Muscle layer of colon (tissue), 2 donors: Measurements from ENCODE around the gene WWOX.

Experiments used
- H3K27ac ChIP-seq: one replicate; pipeline ENCODE4 v1.7.0; 2013; ENCODE audit warnings: low read depth, mild to moderate bottlenecking, low read length, moderate library complexity
- H3K27me3 ChIP-seq, 2 donors: one replicate each; pipeline ENCODE4 v1.7.0; 2013; ENCODE audit warnings: low read length in 2 of 2, mild to moderate bottlenecking in 2 of 2; ENCODE audit not compliant: insufficient read depth in 2 of 2, control insufficient read depth in 1 of 2
- H3K36me3 ChIP-seq: one replicate; pipeline ENCODE4 v1.7.0; 2013; ENCODE audit warnings: mild to moderate bottlenecking, low read length; ENCODE audit not compliant: insufficient read depth
- H3K4me1 ChIP-seq: one replicate; pipeline ENCODE4 v1.7.0; 2013; ENCODE audit warnings: mild to moderate bottlenecking, low read length; ENCODE audit not compliant: insufficient read depth
- H3K4me3 ChIP-seq, 2 donors: one replicate each; pipeline ENCODE4 v1.7.0; 2013; ENCODE audit warnings: low read length in 2 of 2, low read depth in 1 of 2, mild to moderate bottlenecking in 1 of 2, moderate library complexity in 1 of 2
- H3K9ac ChIP-seq: one replicate; pipeline ENCODE4 v1.7.0; 2013; ENCODE audit warnings: low read length
- H3K9me3 ChIP-seq: one replicate; pipeline ENCODE4 v1.7.0; 2013; ENCODE audit warnings: mild to moderate bottlenecking, low read length
- donor health status: abdominal sarcoma.
- donor health status: Adenocarcinoma of cecum.

WWOX gene

DNA sequence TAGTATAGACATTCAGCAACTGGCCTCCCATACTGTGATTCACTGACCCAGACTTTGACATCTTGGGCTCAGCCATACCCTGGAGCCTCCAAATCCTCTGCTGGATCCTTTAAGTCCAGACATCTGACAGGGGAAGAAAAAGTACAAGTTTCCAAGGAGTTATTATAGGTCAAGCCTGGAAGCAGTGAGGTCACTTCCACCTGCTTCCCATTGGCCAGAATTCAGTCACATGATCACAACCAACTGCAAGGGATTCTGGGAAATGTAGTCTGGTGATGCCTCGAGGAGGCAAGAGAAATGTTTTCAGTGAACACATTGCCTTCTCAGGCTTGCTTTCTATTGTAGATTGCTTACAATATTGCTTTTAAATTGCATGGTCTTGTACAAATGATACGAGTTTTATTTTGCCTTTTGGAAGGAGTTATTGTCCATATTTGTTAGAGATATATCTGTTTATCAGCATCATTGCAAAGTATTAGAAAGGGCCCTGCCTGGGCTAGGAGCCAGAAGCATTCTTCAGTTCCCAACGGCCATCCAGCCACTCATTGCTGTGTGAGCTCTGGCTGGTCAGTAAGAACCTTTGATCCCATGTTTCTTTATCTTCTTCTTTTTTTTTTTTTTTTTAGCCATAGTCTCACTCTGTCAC lies 696.9 kb downstream of the WWOX start:
- no peak overlapping the region for H3K27ac ChIP-seq
- no peaks in the 10 kb centered on the region for H3K27me3 ChIP-seq
- H3K9ac ChIP-seq, result no peak overlapping the region
- no peaks in the 10 kb centered on the region for H3K36me3 ChIP-seq
- H3K4me1 ChIP-seq, result no peaks in the 10 kb centered on the region
- H3K9me3 ChIP-seq, result no peaks in the 10 kb centered on the region
- H3K4me3 ChIP-seq, result no peak overlapping the region

- no peak overlapping the region for H3K9ac ChIP-seq
- no peaks in the 10 kb centered on the region for H3K9me3 ChIP-seq
- H3K36me3 ChIP-seq, result no peaks in the 10 kb centered on the region
- no peak overlapping the region for H3K4me3 ChIP-seq
- no peaks in the 10 kb centered on the region for H3K4me1 ChIP-seq
- no peak overlapping the region for H3K27ac ChIP-seq
- H3K27me3 ChIP-seq, result no peaks in the 10 kb centered on the region
These were observed 700.0 kb downstream of the WWOX start for GRCh38 chr16:78799429-78799828.

- H3K36me3 ChIP-seq, result no peaks in the 10 kb centered on the region
- no peaks in the 10 kb centered on the region for H3K9me3 ChIP-seq
- H3K27me3 ChIP-seq, result no peaks in the 10 kb centered on the region
- H3K4me3 ChIP-seq, result no peak overlapping the region
- H3K4me1 ChIP-seq, result no peaks in the 10 kb centered on the region
- H3K9ac ChIP-seq, result no peak overlapping the region
- H3K27ac ChIP-seq, result no peak overlapping the region
These were observed 701.1 kb downstream of the WWOX start for GRCh38 chr16:78800523-78800922.

DNA sequence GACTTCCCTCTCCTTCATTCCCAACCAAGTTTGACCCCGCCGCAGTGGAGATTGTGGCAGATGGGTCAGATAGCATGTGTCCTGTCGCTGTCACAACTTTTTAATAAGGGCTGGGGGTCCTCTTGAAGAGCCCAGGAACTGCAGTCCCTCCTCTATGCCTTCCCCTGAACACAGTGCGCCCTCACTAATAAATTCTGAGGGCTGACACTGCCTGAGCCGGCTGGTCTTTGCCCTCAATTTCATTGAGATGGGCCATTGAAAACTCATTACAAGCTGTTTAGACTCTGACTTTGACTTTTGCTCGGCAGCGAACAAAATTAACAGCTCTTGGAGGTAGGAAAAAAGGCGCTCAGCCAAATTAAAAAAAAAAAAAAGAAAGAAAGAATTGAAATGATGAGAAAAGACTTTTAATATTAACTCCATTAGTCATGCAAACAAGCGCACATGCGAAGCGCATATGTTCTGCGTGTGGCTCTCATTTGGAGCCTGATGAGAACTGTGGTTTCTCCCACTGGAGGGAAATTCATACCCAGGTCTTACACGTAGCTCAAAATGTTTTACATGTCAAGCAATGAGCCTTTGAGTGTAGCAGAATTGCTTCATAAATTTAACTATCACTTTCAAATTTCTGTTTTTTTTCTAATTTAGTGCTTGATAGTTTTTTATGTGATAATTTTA lies 704.7 kb downstream of the WWOX start:
- H3K27ac ChIP-seq, result no peak overlapping the region
- no peaks in the 10 kb centered on the region for H3K4me1 ChIP-seq
- no peaks in the 10 kb centered on the region for H3K36me3 ChIP-seq
- no peaks in the 10 kb centered on the region for H3K27me3 ChIP-seq
- no peaks in the 10 kb centered on the region for H3K9me3 ChIP-seq
- no peak overlapping the region for H3K9ac ChIP-seq
- H3K4me3 ChIP-seq, result no peak overlapping the region

GRCh38 chr16:78805556-78805955 lies 706.1 kb downstream of the WWOX start:
- H3K36me3 ChIP-seq, result no peaks in the 10 kb centered on the region
- no peaks in the 10 kb centered on the region for H3K9me3 ChIP-seq
- no peak overlapping the region for H3K27ac ChIP-seq
- no peaks in the 10 kb centered on the region for H3K4me1 ChIP-seq
- no peaks in the 10 kb centered on the region for H3K27me3 ChIP-seq
- H3K4me3 ChIP-seq, result no peak overlapping the region
- H3K9ac ChIP-seq, result no peak overlapping the region

DNA sequence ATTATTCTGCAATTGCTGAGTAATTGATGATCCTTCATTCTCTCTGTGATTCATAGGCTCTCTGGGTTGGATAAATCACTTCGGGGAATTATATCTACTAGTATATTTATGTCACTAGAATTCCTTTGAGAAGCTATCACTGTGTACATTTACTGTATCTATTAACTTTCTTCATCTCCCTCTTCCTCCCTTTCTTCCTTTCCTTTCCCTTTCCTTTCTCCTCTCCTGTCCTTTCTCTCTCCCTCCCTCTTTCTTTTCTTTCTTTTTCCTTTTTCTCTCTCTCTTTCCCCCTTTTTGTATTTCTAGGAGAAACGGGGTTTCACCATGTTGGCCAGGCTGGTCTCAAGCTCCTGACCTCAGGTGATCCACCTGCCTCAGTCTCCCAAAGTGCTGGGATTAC lies 711.8 kb downstream of the WWOX start:
- no peak overlapping the region for H3K4me3 ChIP-seq
- H3K9ac ChIP-seq, result no peak overlapping the region
- peaks cover 8% of the 10 kb centered on the region for H3K4me1 ChIP-seq
- H3K9me3 ChIP-seq, result no peaks in the 10 kb centered on the region
- H3K27me3 ChIP-seq, result no peaks in the 10 kb centered on the region
- H3K27ac ChIP-seq, result no peak overlapping the region
- H3K36me3 ChIP-seq, result no peaks in the 10 kb centered on the region

GRCh38 chr16:78812582-78812981 lies 713.1 kb downstream of the WWOX start:
- Histone ChIP-seq H3K9me3 (no peaks in the 10 kb centered on the region), H3K4me1 (peaks cover 21% of the 10 kb centered on the region), H3K4me3 (no peak overlapping the region), H3K36me3 (no peaks in the 10 kb centered on the region), H3K27ac (no peak overlapping the region), H3K27me3 (no peaks in the 10 kb centered on the region), H3K9ac (no peak overlapping the region)

DNA sequence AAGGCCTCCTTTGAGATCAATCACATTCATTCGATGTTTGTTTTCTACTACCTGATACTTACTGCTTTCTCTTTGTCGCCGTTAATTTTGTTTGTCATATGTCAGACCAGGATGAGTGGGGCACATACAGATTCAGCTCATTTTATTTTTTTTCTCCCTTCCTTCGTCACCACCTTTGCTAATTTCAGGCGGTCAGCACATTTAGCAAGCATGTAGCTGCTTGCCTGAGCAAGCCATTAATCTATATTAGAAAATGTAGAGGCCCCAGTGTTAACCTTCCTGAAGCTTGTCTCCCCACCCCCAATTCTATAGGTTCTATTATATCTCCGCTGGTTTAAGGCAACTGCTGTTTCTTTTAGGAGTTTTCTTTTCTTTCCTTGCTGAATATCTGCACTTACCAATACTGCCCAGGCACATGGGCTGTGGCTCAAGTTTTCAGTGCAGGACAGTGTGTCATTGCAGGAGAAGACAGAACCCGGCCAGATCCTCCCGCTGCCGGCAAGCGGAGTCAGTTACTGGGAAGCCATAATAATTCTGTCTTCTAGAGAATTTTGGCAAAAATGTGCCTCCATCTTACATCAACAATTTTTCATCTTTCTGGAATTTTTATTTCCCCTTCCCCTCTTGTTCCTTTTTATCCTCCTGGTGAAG lies 714.3 kb downstream of the WWOX start:
- no peaks in the 10 kb centered on the region for H3K36me3 ChIP-seq
- H3K27ac ChIP-seq, result no peak overlapping the region
- no peaks in the 10 kb centered on the region for H3K9me3 ChIP-seq
- H3K27me3 ChIP-seq, result no peaks in the 10 kb centered on the region
- no peak overlapping the region for H3K4me3 ChIP-seq
- no peak overlapping the region for H3K9ac ChIP-seq
- peaks cover 28% of the 10 kb centered on the region for H3K4me1 ChIP-seq

DNA sequence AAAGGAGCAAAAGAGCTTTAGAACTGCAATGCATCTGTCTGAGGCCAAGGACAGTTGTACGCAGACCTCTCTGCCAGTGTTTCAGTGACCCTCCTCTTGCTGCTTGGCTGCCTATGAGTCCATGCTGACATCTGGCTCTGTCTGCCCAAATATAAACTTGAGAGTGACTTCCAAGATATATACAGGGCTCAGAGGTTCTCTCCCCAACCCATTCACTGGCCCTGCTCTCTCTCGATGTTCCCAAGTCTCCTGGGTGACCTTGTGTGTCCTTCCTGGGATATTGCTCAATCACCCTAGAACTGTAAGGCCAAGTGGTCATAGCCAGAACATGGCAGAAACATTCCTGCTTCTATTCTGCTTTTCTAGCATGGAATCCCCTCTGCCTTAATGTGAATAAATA lies 716.3 kb downstream of the WWOX start:
- peaks cover 28% of the 10 kb centered on the region for H3K4me1 ChIP-seq
- no peaks in the 10 kb centered on the region for H3K9me3 ChIP-seq
- H3K36me3 ChIP-seq, result no peaks in the 10 kb centered on the region
- H3K27me3 ChIP-seq, result no peaks in the 10 kb centered on the region
- H3K27ac ChIP-seq, result peak overlapping the region; percentile 26
- H3K9ac ChIP-seq, result no peak overlapping the region
- no peak overlapping the region for H3K4me3 ChIP-seq

DNA sequence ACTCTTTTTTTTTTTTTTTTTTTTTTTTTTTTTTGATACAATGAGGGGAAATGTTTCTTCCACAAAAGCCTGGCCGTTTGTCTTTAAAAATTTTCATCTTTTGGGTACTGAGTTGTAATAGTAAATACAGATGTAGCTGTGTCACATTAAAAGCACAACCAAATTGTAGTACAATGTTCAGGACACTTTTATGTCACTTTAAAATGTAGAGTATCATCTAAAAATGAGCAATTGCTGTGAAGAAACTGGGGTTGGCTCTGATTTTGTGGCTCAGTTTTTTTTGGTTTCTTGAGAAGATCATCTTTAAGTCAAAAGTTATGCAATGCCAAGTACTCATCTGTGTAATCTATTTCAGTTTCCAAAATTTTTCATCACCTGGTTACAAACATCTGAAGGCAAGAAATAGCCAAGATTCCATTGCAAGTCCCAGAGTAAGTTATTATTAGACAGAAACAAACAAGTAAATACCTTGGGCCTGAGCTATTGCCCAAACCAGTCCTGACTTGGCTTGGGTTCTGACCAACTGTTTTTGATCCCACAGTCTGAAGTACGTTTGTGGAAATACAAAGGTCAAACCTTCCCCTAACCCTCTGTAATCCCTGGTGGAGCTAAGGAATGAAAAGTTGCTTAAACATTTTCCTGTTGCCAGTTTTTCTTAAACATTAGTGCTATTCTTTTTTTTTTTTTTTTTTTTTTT lies 717.2 kb downstream of the WWOX start:
- Histone ChIP-seq H3K36me3 (no peaks in the 10 kb centered on the region), H3K9ac (no peak overlapping the region), H3K27ac (no peak overlapping the region)

GRCh38 chr16:78817200-78817739 lies 717.8 kb downstream of the WWOX start:
- no peak overlapping the region for H3K27ac ChIP-seq
- H3K27me3 ChIP-seq, result no peaks in the 10 kb centered on the region
- H3K9ac ChIP-seq, result no peak overlapping the region
- no peak overlapping the region for H3K4me3 ChIP-seq
- H3K36me3 ChIP-seq, result no peaks in the 10 kb centered on the region
- H3K9me3 ChIP-seq, result no peaks in the 10 kb centered on the region
- H3K4me1 ChIP-seq, result peaks cover 28% of the 10 kb centered on the region

More for the DNA sequence above, 717.2 kb downstream of the WWOX start:
- Histone ChIP-seq H3K4me3 (no peak overlapping the region), H3K4me1 (peaks cover 28% of the 10 kb centered on the region), H3K9me3 (no peaks in the 10 kb centered on the region), H3K27me3 (no peaks in the 10 kb centered on the region)
